Testis (tissue), 3 donors: ENCODE results near the gene MEGF6. TPM values are rescaled to one million over a fixed set of nuclear protein-coding genes. Genes with fewer than 3 reads are reported as not detected.

Source experiments
- DNase-seq: peaks from one replicate; pipeline ENCODE4 v3.0.0-alpha.2; 2019
- H3K27ac ChIP-seq, 2 donors: fragments of 200-600 bp; sonication (generic); one replicate each; pipeline ENCODE4 v1.5.1; 2019
- H3K27me3 ChIP-seq: fragments of 200-600 bp; sonication (generic); one replicate; pipeline ENCODE4 v1.5.1; 2019
- H3K36me3 ChIP-seq: fragments of 200-600 bp; sonication (generic); one replicate; pipeline ENCODE4 v1.5.1; 2017; ENCODE audit warnings: low read depth; ENCODE audit errors: missing control alignments
- H3K4me1 ChIP-seq: fragments of 200-600 bp; sonication (generic); one replicate; pipeline ENCODE4 v1.5.1; 2019
- H3K4me3 ChIP-seq, 2 donors: fragments of 200-600 bp; sonication (generic); one replicate each; pipeline ENCODE4 v1.5.1; 2017 to 2019
- H3K9me3 ChIP-seq: fragments of 200-600 bp; sonication (generic); one replicate; pipeline ENCODE4 v1.5.1; 2017
- POLR2A ChIP-seq: fragments of 450-650 bp; IDR thresholded peaks from one replicate; pipeline ENCODE4 v1.6.1; 2017; ENCODE audit warnings: antibody characterized with exemption, mild to moderate bottlenecking, moderate library complexity
- WGBS, 2 donors: methylation state at CpG; one replicate each; pipeline ENCODE4 v1.1.5; 2018; 5-methylcytosine and 5-hydroxymethylcytosine counted together
- intact Hi-C: fragments of 100-400 bp; cut with DNase I; formaldehyde crosslinking; loops from one replicate; pipeline ENCODE4 v1.15.1; 2023; ENCODE audit warnings: low total_unique reads
- polyA plus RNA-seq: library from polyadenylated mRNA; stranded (reverse); fragments of 350-450 nt; fragmentation: Illumina TruSeq; extraction: RNeasy Lipid Tissue Mini Kit (QIAGEN cat#74804); gene quantifications from one replicate; pipeline ENCODE4 v1.2.3, GENCODE V29; 2014; ENCODE audit warnings: low read depth, low replicate concordance; ENCODE audit not compliant: insufficient read depth
- total RNA-seq, 2 donors: library from RNA; depleted of rRNA; stranded (reverse); fragments of >200 nt; gene quantifications; one replicate each; pipeline ENCODE4 v1.2.3, GENCODE V29; 2016
- TF ChIP-seq, protein P1 (sequence below), 3 experiments: fragments of 450-650 bp in 2 of 3; fragments of 200-600 bp in 1 of 3; sonication (generic) in 1 of 3; IDR thresholded peaks; one replicate each; pipeline ENCODE4 v1.5.1; 2016 to 2019; ENCODE audit warnings: antibody characterized with exemption in 3 of 3, mild to moderate bottlenecking in 2 of 3, moderate library complexity in 1 of 3

Gene MEGF6
- total and polyA plus RNA-seq, 3 donors from 2014 or later: 9.0 to 26.4 (median 16.1) TPM

DNA sequence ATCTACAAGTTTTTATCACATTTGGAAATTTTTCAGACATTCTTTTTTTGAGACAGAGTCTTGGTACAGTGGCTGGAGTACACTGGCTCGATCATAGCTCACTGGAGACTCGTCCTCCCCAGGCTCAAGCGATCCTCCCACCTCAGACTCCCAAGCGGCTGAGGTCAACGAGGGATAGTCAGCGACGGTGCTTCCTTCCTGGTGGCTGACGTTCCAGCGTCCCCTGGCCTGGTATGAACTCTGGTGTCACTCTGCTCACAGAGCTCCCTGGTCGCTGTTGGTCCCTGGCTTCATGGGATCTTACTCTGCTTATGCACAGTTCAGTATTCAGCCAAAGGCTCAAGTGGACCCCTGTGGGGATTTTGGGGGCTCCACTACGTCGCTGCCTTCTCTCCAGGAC, 160.3 kb downstream of the MEGF6 start:
- H3K4me3 ChIP-seq: no peak overlapping the region
- H3K4me1 ChIP-seq: peaks cover 12% of the 10 kb centered on the region
- no peaks in the 10 kb centered on the region for H3K9me3 ChIP-seq
- TF ChIP-seq, protein P1, sequence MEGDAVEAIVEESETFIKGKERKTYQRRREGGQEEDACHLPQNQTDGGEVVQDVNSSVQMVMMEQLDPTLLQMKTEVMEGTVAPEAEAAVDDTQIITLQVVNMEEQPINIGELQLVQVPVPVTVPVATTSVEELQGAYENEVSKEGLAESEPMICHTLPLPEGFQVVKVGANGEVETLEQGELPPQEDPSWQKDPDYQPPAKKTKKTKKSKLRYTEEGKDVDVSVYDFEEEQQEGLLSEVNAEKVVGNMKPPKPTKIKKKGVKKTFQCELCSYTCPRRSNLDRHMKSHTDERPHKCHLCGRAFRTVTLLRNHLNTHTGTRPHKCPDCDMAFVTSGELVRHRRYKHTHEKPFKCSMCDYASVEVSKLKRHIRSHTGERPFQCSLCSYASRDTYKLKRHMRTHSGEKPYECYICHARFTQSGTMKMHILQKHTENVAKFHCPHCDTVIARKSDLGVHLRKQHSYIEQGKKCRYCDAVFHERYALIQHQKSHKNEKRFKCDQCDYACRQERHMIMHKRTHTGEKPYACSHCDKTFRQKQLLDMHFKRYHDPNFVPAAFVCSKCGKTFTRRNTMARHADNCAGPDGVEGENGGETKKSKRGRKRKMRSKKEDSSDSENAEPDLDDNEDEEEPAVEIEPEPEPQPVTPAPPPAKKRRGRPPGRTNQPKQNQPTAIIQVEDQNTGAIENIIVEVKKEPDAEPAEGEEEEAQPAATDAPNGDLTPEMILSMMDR (IDR thresholded peaks at IDR 0.05): no peak
- no peak for TF ChIP-seq POLR2A
- intact Hi-C loops: no loop called here
- WGBS, 2 donors: 77 to 78% methylated on average over 12 of the region's 12 CpGs
- no peak overlapping the region for H3K27ac ChIP-seq
- H3K27me3 ChIP-seq: no peaks in the 10 kb centered on the region
- no peaks in the 10 kb centered on the region for H3K36me3 ChIP-seq
- no peak for DNase-seq

DNA sequence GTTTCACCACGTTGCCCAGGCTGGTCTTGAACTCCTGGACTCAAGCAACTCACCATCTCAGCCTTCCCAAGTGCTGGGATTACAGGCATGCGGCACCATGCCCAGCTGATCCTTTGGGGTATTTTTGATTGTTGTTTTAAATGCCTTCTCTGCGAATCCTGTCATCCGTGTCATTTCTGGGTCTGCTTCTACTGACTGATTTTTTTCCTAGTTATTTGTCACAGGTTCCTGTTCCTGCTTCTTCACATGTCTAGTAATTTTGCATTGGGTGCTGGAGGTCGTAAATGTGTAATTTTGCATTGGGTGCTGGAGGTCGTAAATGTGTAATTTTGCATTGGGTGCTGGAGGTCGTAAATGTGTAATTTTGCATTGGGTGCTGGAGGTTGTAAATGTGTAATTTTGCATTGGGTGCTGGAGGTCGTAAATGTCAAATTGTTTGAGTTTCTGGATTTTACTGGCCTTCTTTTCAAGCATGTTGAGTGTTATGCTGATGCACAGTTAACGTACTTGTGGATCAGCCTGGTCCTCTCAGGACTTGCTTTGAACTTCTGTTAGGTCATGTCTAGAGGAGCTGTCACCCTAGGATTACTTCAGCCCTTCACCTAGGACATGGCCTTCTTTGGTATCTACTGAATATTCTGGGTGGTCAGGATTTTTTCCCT, 161.0 kb downstream of the MEGF6 start:
- TF ChIP-seq POLR2A: no peak
- TF ChIP-seq, protein P1 (IDR thresholded peaks at IDR 0.05): no peak
- 84 to 90% methylated on average over 9 of the region's 9 CpGs for WGBS, 2 donors
- H3K9me3 ChIP-seq: no peaks in the 10 kb centered on the region
- H3K27ac ChIP-seq: no peak overlapping the region
- DNase-seq: no peak
- intact Hi-C loops: no loop called here
- peaks cover 11% of the 10 kb centered on the region for H3K4me1 ChIP-seq
- no peaks in the 10 kb centered on the region for H3K36me3 ChIP-seq
- no peak overlapping the region for H3K4me3 ChIP-seq
- H3K27me3 ChIP-seq: no peaks in the 10 kb centered on the region

DNA sequence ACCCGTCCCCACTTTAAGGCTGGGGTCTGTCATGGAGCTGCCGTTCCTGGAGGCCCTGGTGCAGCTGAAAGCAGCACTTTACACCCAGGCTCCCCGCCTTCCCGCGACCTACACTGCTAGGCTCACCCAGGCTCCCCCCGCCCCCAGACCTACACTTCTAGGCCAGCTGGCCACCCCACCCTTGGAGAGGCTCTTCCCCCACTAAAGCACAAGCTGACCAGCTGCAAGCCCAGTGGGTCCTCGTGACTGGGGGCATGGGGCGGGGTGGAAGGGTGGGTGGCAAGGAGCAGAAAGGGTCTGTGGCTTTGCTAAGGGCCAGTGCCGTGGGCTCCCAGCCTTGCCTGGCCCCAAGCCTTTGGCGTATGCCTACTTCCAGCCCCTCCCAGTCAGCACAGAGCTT, 166.6 kb downstream of the MEGF6 start:
- no peaks in the 10 kb centered on the region for H3K27me3 ChIP-seq
- intact Hi-C loops: no loop called here
- no peak overlapping the region for H3K4me3 ChIP-seq
- no peaks in the 10 kb centered on the region for H3K36me3 ChIP-seq
- H3K9me3 ChIP-seq: no peaks in the 10 kb centered on the region
- no peak for TF ChIP-seq POLR2A
- TF ChIP-seq, protein P1 (IDR thresholded peaks at IDR 0.05): no peak
- no peak overlapping the region for H3K27ac ChIP-seq
- 67 to 74% methylated on average over 6 to 10 of the region's 10 CpGs for WGBS, 2 donors
- no peaks in the 10 kb centered on the region for H3K4me1 ChIP-seq
- DNase-seq: no peak

DNA sequence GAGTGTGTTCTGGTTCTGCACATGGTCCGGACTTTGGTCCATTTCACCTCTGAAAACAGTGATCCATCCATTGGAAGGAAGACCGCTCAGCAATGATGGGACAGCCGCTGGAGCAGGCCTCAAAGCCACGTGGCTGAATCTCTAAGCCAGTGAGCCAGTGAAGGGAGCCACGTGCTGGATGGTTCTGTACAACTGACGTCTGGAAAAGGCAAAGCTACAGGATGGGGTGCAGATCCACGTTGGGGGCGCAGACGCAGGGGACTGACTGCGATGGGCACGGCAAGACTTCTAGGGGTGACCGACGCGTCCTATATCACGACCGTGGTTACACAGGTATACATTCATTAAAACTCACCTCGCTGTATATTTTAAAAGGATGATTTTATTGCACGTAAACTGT, 167.0 kb downstream of the MEGF6 start:
- no peaks in the 10 kb centered on the region for H3K27me3 ChIP-seq
- intact Hi-C loops: no loop called here
- WGBS, 2 donors: 91 to 94% methylated on average over 18 of the region's 18 CpGs
- no peak overlapping the region for H3K4me3 ChIP-seq
- no peak for DNase-seq
- H3K4me1 ChIP-seq: no peaks in the 10 kb centered on the region
- no peak overlapping the region for H3K27ac ChIP-seq
- H3K9me3 ChIP-seq: no peaks in the 10 kb centered on the region
- TF ChIP-seq, protein P1 (IDR thresholded peaks at IDR 0.05): no peak
- TF ChIP-seq POLR2A: no peak
- H3K36me3 ChIP-seq: no peaks in the 10 kb centered on the region

DNA sequence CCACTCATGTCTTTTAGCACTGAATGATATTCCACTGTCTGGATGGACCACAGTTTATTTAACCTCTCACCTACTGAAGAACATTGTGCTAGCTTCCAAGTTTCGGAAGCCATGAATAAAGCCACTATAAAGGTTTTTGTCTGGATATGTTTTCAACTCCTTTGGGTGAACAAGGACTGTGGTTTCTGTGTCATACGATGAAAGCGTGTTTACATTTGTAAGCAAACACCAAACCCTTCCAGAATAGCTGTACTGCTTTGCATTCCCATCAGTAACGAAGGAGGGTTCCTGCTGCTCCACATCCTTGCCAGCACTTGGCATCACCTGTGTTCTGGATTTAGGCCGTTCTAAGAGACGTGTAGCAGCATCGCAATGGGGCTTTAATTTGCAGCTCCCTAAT, 167.5 kb downstream of the MEGF6 start:
- DNase-seq: no peak
- H3K36me3 ChIP-seq: no peaks in the 10 kb centered on the region
- H3K27ac ChIP-seq: no peak overlapping the region
- 65 to 69% methylated on average over 7 of the region's 7 CpGs for WGBS, 2 donors
- no peaks in the 10 kb centered on the region for H3K9me3 ChIP-seq
- intact Hi-C loops: no loop called here
- TF ChIP-seq POLR2A: no peak
- TF ChIP-seq, protein P1 (IDR thresholded peaks at IDR 0.05): no peak
- H3K4me3 ChIP-seq: no peak overlapping the region
- no peaks in the 10 kb centered on the region for H3K27me3 ChIP-seq
- H3K4me1 ChIP-seq: no peaks in the 10 kb centered on the region
